ENCODE results near the gene MSRB2. TPM values are rescaled to one million over a fixed set of nuclear protein-coding genes. Genes with fewer than 3 reads are reported as not detected.
"Not testable (repeated sequence)": the region's sequence is repeated elsewhere in the genome, so short reads cannot be mapped to it uniquely, and the experiment has no call there.

Gene MSRB2
- total RNA-seq, 1 donor from 2014 or later = 15.2 TPM

- H3K4me1 ChIP-seq = peaks cover 10% of the 10 kb centered on the region
- no peaks in the 10 kb centered on the region for H3K27me3 ChIP-seq
- no peaks in the 10 kb centered on the region for H3K9me3 ChIP-seq
- intact Hi-C loops (cut with DNase I) = no loop called here
- H3K27ac ChIP-seq = no peak overlapping the region
- TF ChIP-seq POLR2AphosphoS5 (IDR thresholded peaks at IDR 0.05; ENCODE audit: insufficient read depth in 1 of 2, low read depth in 1 of 2) = no peak
- no peak for TF ChIP-seq CTCF (IDR thresholded peaks at IDR 0.05)
- no peak for TF ChIP-seq POLR2A (IDR thresholded peaks at IDR 0.05)
- H3K36me3 ChIP-seq = no peaks in the 10 kb centered on the region
- DNase-seq (ENCODE audit: extremely low spot score in 2 of 2) = no peak
- no peak overlapping the region for H3K4me3 ChIP-seq
Measured at GRCh38 chr10:23060918-23061317, 34.5 kb upstream of the MSRB2 start.

- TF ChIP-seq CTCF (IDR thresholded peaks at IDR 0.05) (no peak), POLR2A (IDR thresholded peaks at IDR 0.05) (no peak), POLR2AphosphoS5 (IDR thresholded peaks at IDR 0.05; ENCODE audit: insufficient read depth in 1 of 2, low read depth in 1 of 2) (no peak)
- Histone ChIP-seq H3K27ac (no peak overlapping the region), H3K9me3 (no peaks in the 10 kb centered on the region), H3K4me3 (no peak overlapping the region), H3K27me3 (no peaks in the 10 kb centered on the region), H3K36me3 (no peaks in the 10 kb centered on the region), H3K4me1 (peaks cover 10% of the 10 kb centered on the region)
- no peak for DNase-seq (ENCODE audit: extremely low spot score in 2 of 2)
- intact Hi-C loops (cut with DNase I) = no loop called here
Measured at GRCh38 chr10:23063045-23063972, 32.1 kb upstream of the MSRB2 start.

GRCh38 chr10:23063973-23064812, 31.2 kb upstream of the MSRB2 start:
- Histone ChIP-seq H3K4me1 (peaks cover 10% of the 10 kb centered on the region), H3K27ac (no peak overlapping the region), H3K27me3 (no peaks in the 10 kb centered on the region), H3K36me3 (no peaks in the 10 kb centered on the region), H3K9me3 (no peaks in the 10 kb centered on the region), H3K4me3 (no peak overlapping the region)
- intact Hi-C loops (cut with DNase I) = no loop called here
- DNase-seq (ENCODE audit: extremely low spot score in 2 of 2) = no peak
- TF ChIP-seq CTCF (IDR thresholded peaks at IDR 0.05) (no peak), POLR2A (IDR thresholded peaks at IDR 0.05) (no peak), POLR2AphosphoS5 (IDR thresholded peaks at IDR 0.05; ENCODE audit: insufficient read depth in 1 of 2, low read depth in 1 of 2) (no peak)

GRCh38 chr10:23064813-23065114, 30.6 kb upstream of the MSRB2 start:
- H3K27ac ChIP-seq = not testable (repeated sequence)

GRCh38 chr10:23065181-23065948, 30.0 kb upstream of the MSRB2 start:
- intact Hi-C loops (cut with DNase I) = no loop called here
- H3K27ac ChIP-seq = no peak overlapping the region
- no peaks in the 10 kb centered on the region for H3K36me3 ChIP-seq

More at GRCh38 chr10:23064813-23065114, 30.6 kb upstream of the MSRB2 start:
- H3K27me3 ChIP-seq; H3K4me1 ChIP-seq; intact Hi-C loops (cut with DNase I); H3K4me3 ChIP-seq; H3K9me3 ChIP-seq; H3K36me3 ChIP-seq; DNase-seq (ENCODE audit: extremely low spot score in 2 of 2): not testable (repeated sequence)

More at GRCh38 chr10:23065181-23065948, 30.0 kb upstream of the MSRB2 start:
- Histone ChIP-seq H3K4me1 (peaks cover 10% of the 10 kb centered on the region), H3K27me3 (no peaks in the 10 kb centered on the region), H3K9me3 (no peaks in the 10 kb centered on the region), H3K4me3 (no peak overlapping the region)
- no peak for TF ChIP-seq CTCF (IDR thresholded peaks at IDR 0.05)
- TF ChIP-seq POLR2AphosphoS5 (IDR thresholded peaks at IDR 0.05; ENCODE audit: insufficient read depth in 1 of 2, low read depth in 1 of 2) = peak in 1 of 2 donors; percentile 52
- no peak for TF ChIP-seq POLR2A (IDR thresholded peaks at IDR 0.05)
- DNase-seq (ENCODE audit: extremely low spot score in 2 of 2) = no peak

Data from vagina (tissue), 2 donors.